ENCODE results near the gene PGM2L1.
A peak's percentile ranks its signal among the peaks of the same experiment; 100 is the strongest.

PGM2L1 gene

GRCh38 chr11:74397501-74398243, 561 bp downstream of the PGM2L1 start:
- DNase-seq (ENCODE audit: low read depth) = peak; percentile 57
- H3K4me3 ChIP-seq (ENCODE audit: low read depth, low read length) = peak overlapping the region; percentile 78
- TF ChIP-seq, protein P1, sequence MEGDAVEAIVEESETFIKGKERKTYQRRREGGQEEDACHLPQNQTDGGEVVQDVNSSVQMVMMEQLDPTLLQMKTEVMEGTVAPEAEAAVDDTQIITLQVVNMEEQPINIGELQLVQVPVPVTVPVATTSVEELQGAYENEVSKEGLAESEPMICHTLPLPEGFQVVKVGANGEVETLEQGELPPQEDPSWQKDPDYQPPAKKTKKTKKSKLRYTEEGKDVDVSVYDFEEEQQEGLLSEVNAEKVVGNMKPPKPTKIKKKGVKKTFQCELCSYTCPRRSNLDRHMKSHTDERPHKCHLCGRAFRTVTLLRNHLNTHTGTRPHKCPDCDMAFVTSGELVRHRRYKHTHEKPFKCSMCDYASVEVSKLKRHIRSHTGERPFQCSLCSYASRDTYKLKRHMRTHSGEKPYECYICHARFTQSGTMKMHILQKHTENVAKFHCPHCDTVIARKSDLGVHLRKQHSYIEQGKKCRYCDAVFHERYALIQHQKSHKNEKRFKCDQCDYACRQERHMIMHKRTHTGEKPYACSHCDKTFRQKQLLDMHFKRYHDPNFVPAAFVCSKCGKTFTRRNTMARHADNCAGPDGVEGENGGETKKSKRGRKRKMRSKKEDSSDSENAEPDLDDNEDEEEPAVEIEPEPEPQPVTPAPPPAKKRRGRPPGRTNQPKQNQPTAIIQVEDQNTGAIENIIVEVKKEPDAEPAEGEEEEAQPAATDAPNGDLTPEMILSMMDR (IDR thresholded peaks at IDR 0.05; ENCODE audit: low read depth, low read length) = no peak
- TF ChIP-seq MYC (IDR thresholded peaks at IDR 0.05; ENCODE audit: low read depth, low read length) = no peak
- TF ChIP-seq, protein P2, sequence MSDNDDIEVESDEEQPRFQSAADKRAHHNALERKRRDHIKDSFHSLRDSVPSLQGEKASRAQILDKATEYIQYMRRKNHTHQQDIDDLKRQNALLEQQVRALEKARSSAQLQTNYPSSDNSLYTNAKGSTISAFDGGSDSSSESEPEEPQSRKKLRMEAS (IDR thresholded peaks at IDR 0.05; ENCODE audit: low read depth, low read length) = no peak
- no peak for TF ChIP-seq POLR2A (IDR thresholded peaks at IDR 0.05; ENCODE audit: extremely low read depth, insufficient read length)

DNA sequence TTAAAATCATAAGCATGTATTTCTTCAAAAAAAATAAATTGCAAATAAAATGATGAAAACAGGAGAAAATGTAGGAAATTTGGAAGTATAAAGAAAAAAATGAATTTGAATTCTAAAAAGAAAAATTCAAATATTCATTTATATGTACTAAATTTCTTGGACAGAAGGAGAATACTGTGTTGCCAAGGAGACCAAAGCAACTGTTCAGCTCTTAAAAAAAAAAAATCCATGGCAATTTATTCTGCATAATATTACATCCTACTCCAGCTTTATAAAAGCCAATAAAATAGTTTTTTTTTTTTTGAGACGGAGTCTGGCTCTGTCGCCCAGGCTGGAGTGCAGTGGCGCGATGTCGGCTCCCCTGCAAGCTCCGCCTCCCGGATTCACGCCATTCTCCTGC, 6.0 kb downstream of the PGM2L1 start:
- H3K4me3 ChIP-seq (ENCODE audit: low read depth, low read length) = no peak overlapping the region
- DNase-seq (ENCODE audit: low read depth) = no peak
- TF ChIP-seq, protein P1 (IDR thresholded peaks at IDR 0.05; ENCODE audit: low read depth, low read length) = no peak
- TF ChIP-seq MYC (IDR thresholded peaks at IDR 0.05; ENCODE audit: low read depth, low read length) (no peak), POLR2A (IDR thresholded peaks at IDR 0.05; ENCODE audit: extremely low read depth, insufficient read length) (no peak)
- TF ChIP-seq, protein P2 (IDR thresholded peaks at IDR 0.05; ENCODE audit: low read depth, low read length) = no peak

DNA sequence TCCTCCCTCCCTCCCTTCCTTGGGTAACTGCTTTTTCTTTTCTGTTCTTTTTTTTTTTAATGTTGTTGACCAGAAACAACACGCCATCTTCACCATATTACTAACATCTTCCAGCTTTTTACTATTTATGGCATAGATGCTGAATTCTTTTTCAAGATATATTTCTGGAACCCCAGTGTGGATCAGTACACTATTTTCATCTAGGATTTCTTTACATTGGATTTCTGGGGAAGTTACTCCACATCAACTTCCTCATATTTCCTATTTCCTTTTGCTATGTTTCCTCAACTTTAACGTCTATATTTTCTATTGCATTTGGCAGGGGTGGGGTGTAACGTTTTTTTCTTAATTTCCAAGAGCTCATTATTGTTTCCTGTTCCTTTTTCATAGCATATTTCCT, 7.0 kb downstream of the PGM2L1 start:
- no peak for DNase-seq (ENCODE audit: low read depth)
- no peak overlapping the region for H3K4me3 ChIP-seq (ENCODE audit: low read depth, low read length)
- TF ChIP-seq, protein P1 (IDR thresholded peaks at IDR 0.05; ENCODE audit: low read depth, low read length) = no peak
- TF ChIP-seq, protein P2 (IDR thresholded peaks at IDR 0.05; ENCODE audit: low read depth, low read length) = no peak
- TF ChIP-seq MYC (IDR thresholded peaks at IDR 0.05; ENCODE audit: low read depth, low read length) = no peak
- no peak for TF ChIP-seq POLR2A (IDR thresholded peaks at IDR 0.05; ENCODE audit: extremely low read depth, insufficient read length)

GRCh38 chr11:74390697-74391096, 7.5 kb downstream of the PGM2L1 start:
- no peak overlapping the region for H3K4me3 ChIP-seq (ENCODE audit: low read depth, low read length)
- TF ChIP-seq, protein P1 (IDR thresholded peaks at IDR 0.05; ENCODE audit: low read depth, low read length) = no peak
- TF ChIP-seq MYC (IDR thresholded peaks at IDR 0.05; ENCODE audit: low read depth, low read length) (no peak), POLR2A (IDR thresholded peaks at IDR 0.05; ENCODE audit: extremely low read depth, insufficient read length) (no peak)
- TF ChIP-seq, protein P2 (IDR thresholded peaks at IDR 0.05; ENCODE audit: low read depth, low read length) = no peak
- DNase-seq (ENCODE audit: low read depth) = no peak

- peak; percentile 71 for DNase-seq (ENCODE audit: low read depth)
Measured at GRCh38 chr11:74388678-74389327, 9.4 kb downstream of the PGM2L1 start.

More at GRCh38 chr11:74388678-74389327, 9.4 kb downstream of the PGM2L1 start:
- TF ChIP-seq POLR2A (IDR thresholded peaks at IDR 0.05; ENCODE audit: extremely low read depth, insufficient read length) = no peak
- TF ChIP-seq, protein P1 (IDR thresholded peaks at IDR 0.05; ENCODE audit: low read depth, low read length) = peak; percentile 86
- H3K4me3 ChIP-seq (ENCODE audit: low read depth, low read length) = no peak overlapping the region

All from NB4 (cell line).